Liver (tissue), 3 donors: Measurements from ENCODE around the gene MADCAM1.

Experiments
- FOXA1 ChIP-seq: IDR thresholded peaks from 2 replicates; pipeline ENCODE4 v1.6.1; 2016; ENCODE audit warnings: antibody characterized with exemption
- HNF4A ChIP-seq, 2 donors: conservative IDR thresholded peaks; 2 replicates each; pipeline ENCODE4 v1.6.1; 2016; ENCODE audit warnings: antibody characterized with exemption in 2 of 2, mild to moderate bottlenecking in 2 of 2
- JUND ChIP-seq, 2 donors: IDR thresholded peaks; 2 replicates each; pipeline ENCODE4 v1.6.1; 2016; ENCODE audit warnings: antibody characterized with exemption in 2 of 2
- NR2F2 ChIP-seq: IDR thresholded peaks from 2 replicates; pipeline ENCODE4 v1.6.1; 2016; ENCODE audit warnings: antibody characterized with exemption
- RAD21 ChIP-seq, 2 donors: IDR thresholded peaks; 2 replicates each; pipeline ENCODE4 v1.6.1; 2016; ENCODE audit warnings: antibody characterized with exemption in 2 of 2, mild to moderate bottlenecking in 2 of 2
- RXRA ChIP-seq, 2 donors: IDR thresholded peaks; 2 replicates each; pipeline ENCODE4 v1.6.1; 2017 to 2018; ENCODE audit warnings: antibody characterized with exemption in 2 of 2, mild to moderate bottlenecking in 1 of 2
- SP1 ChIP-seq: IDR thresholded peaks from 2 replicates; pipeline ENCODE4 v1.6.1; 2018; ENCODE audit warnings: antibody characterized with exemption, mild to moderate bottlenecking
- TAF1 ChIP-seq: conservative IDR thresholded peaks from 2 replicates; pipeline ENCODE4 v1.6.1; 2016; ENCODE audit warnings: antibody characterized with exemption, mild to moderate bottlenecking
- YY1 ChIP-seq: IDR thresholded peaks from 2 replicates; pipeline ENCODE4 v1.6.1; 2016; ENCODE audit warnings: antibody characterized with exemption, mild to moderate bottlenecking
- TF ChIP-seq, protein P1 (sequence below): IDR thresholded peaks from 2 replicates; pipeline ENCODE4 v1.6.1; 2016; ENCODE audit warnings: antibody characterized with exemption
- TF ChIP-seq, protein P2 (sequence below): fragments of 150-350 bp; IDR thresholded peaks from 2 replicates; pipeline ENCODE4 v1.5.1; 2017; ENCODE audit warnings: improper control_type of control experiment, low read depth, low read length; ENCODE audit not compliant: missing input control
- TF ChIP-seq, protein P3 (sequence below): IDR thresholded peaks from 2 replicates; pipeline ENCODE4 v1.6.1; 2016; ENCODE audit warnings: antibody characterized with exemption, mild to moderate bottlenecking
- TF ChIP-seq, protein P4 (sequence below): IDR thresholded peaks from 2 replicates; pipeline ENCODE4 v1.6.1; 2016; ENCODE audit warnings: antibody characterized with exemption
- TF ChIP-seq, protein P5 (sequence below): IDR thresholded peaks from 2 replicates; pipeline ENCODE4 v1.6.1; 2016; ENCODE audit warnings: antibody characterized with exemption
- donor health status: healthy.
- donor health status: healthy.

DNA sequence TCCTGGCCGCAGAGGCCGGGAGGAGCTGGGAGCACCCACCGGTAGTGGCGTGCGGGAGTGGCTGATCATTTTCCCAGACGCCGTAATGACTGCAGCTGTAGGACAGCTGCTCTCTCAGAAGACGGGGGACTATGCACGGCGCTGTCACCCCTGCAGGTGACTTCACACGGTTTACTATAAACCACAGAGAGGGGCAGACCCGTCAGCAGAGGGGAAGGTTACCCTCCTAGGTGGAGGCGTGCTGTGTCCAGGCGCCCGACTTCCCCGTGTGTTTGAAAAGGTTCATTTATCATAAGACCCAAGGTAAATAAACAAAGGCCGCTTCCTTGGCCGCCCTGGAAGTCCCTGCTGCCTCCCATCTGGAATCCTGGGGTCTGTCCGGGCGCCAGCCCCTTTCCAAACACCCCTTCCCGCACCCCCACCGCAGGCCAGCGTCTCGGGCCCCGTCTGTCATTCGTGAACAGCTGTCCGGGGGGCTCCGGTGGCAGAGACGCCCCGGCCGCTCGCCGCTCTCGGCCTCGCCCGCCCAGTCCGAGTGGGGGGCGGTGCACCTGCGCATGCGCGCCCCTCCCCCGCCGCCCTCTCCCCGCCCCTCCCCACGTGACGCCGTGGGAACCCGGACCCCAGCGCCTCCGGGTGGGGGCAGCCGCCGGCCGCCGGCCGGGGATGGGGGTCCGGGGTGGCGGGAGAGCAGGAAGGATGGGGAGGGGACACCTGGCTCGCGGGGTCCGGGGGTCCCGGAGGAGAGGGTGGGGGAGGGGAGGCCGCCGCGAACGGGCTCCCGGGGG, 36.4 kb upstream of the MADCAM1 start:
- no peak for TF ChIP-seq YY1
- no peak for TF ChIP-seq RAD21 (IDR thresholded peaks at IDR 0.05)
- TF ChIP-seq, protein P1, sequence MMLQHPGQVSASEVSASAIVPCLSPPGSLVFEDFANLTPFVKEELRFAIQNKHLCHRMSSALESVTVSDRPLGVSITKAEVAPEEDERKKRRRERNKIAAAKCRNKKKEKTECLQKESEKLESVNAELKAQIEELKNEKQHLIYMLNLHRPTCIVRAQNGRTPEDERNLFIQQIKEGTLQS, result no peak
- TF ChIP-seq, protein P2, sequence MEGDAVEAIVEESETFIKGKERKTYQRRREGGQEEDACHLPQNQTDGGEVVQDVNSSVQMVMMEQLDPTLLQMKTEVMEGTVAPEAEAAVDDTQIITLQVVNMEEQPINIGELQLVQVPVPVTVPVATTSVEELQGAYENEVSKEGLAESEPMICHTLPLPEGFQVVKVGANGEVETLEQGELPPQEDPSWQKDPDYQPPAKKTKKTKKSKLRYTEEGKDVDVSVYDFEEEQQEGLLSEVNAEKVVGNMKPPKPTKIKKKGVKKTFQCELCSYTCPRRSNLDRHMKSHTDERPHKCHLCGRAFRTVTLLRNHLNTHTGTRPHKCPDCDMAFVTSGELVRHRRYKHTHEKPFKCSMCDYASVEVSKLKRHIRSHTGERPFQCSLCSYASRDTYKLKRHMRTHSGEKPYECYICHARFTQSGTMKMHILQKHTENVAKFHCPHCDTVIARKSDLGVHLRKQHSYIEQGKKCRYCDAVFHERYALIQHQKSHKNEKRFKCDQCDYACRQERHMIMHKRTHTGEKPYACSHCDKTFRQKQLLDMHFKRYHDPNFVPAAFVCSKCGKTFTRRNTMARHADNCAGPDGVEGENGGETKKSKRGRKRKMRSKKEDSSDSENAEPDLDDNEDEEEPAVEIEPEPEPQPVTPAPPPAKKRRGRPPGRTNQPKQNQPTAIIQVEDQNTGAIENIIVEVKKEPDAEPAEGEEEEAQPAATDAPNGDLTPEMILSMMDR, result no peak
- TF ChIP-seq, protein P3, sequence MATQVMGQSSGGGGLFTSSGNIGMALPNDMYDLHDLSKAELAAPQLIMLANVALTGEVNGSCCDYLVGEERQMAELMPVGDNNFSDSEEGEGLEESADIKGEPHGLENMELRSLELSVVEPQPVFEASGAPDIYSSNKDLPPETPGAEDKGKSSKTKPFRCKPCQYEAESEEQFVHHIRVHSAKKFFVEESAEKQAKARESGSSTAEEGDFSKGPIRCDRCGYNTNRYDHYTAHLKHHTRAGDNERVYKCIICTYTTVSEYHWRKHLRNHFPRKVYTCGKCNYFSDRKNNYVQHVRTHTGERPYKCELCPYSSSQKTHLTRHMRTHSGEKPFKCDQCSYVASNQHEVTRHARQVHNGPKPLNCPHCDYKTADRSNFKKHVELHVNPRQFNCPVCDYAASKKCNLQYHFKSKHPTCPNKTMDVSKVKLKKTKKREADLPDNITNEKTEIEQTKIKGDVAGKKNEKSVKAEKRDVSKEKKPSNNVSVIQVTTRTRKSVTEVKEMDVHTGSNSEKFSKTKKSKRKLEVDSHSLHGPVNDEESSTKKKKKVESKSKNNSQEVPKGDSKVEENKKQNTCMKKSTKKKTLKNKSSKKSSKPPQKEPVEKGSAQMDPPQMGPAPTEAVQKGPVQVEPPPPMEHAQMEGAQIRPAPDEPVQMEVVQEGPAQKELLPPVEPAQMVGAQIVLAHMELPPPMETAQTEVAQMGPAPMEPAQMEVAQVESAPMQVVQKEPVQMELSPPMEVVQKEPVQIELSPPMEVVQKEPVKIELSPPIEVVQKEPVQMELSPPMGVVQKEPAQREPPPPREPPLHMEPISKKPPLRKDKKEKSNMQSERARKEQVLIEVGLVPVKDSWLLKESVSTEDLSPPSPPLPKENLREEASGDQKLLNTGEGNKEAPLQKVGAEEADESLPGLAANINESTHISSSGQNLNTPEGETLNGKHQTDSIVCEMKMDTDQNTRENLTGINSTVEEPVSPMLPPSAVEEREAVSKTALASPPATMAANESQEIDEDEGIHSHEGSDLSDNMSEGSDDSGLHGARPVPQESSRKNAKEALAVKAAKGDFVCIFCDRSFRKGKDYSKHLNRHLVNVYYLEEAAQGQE, result no peak
- no peak for TF ChIP-seq TAF1
- TF ChIP-seq FOXA1, result no peak
- no peak for TF ChIP-seq NR2F2
- no peak for TF ChIP-seq SP1
- TF ChIP-seq, protein P4, sequence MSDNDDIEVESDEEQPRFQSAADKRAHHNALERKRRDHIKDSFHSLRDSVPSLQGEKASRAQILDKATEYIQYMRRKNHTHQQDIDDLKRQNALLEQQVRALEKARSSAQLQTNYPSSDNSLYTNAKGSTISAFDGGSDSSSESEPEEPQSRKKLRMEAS, result no peak
- no peak for TF ChIP-seq JUND (IDR thresholded peaks at IDR 0.05)
- TF ChIP-seq, protein P5, sequence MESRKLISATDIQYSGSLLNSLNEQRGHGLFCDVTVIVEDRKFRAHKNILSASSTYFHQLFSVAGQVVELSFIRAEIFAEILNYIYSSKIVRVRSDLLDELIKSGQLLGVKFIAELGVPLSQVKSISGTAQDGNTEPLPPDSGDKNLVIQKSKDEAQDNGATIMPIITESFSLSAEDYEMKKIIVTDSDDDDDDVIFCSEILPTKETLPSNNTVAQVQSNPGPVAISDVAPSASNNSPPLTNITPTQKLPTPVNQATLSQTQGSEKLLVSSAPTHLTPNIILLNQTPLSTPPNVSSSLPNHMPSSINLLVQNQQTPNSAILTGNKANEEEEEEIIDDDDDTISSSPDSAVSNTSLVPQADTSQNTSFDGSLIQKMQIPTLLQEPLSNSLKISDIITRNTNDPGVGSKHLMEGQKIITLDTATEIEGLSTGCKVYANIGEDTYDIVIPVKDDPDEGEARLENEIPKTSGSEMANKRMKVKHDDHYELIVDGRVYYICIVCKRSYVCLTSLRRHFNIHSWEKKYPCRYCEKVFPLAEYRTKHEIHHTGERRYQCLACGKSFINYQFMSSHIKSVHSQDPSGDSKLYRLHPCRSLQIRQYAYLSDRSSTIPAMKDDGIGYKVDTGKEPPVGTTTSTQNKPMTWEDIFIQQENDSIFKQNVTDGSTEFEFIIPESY, result no peak
- no peak for TF ChIP-seq HNF4A (conservative IDR thresholded peaks at IDR 0.05)
- no peak for TF ChIP-seq RXRA (IDR thresholded peaks at IDR 0.05)
